DND-41 (cell line): Measurements from ENCODE around the gene TMEM109.
A peak's percentile ranks its signal among the peaks of the same experiment; 100 is the strongest.

Source experiments
- ATAC-seq: fragments of 200-7000 bp; cut with Tn5 transposase; 3 replicates; pipeline ENCODE4 v1.9.1; 2021; ENCODE audit warnings: low read depth; ENCODE audit not compliant: insufficient read depth
- DNase-seq: peaks from one replicate; pipeline ENCODE4 v3.0.0-alpha.2; 2020
- H2AFZ ChIP-seq: 2 replicates; pipeline ENCODE4 v1.6.0; 2012; ENCODE audit warnings: low read depth, low read length
- H3K27ac ChIP-seq: 2 replicates; pipeline ENCODE4 v1.5.1; 2012; ENCODE audit warnings: low read length, inconsistent platforms
- H3K27me3 ChIP-seq: fragments of 200-600 bp; sonication (generic); 2 replicates; pipeline ENCODE4 v1.6.0; 2012; ENCODE audit warnings: low read length, mild to moderate bottlenecking, inconsistent platforms; ENCODE audit not compliant: insufficient read depth, poor library complexity
- H3K36me3 ChIP-seq: 2 replicates; pipeline ENCODE4 v1.5.1; 2012; ENCODE audit warnings: low read length, inconsistent platforms; ENCODE audit not compliant: insufficient read depth
- H3K4me1 ChIP-seq: 2 replicates; pipeline ENCODE4 v1.5.1; 2012; ENCODE audit warnings: mild to moderate bottlenecking, low read length; ENCODE audit not compliant: insufficient read depth
- H3K4me2 ChIP-seq: 2 replicates; pipeline ENCODE4 v1.6.0; 2012; ENCODE audit warnings: mild to moderate bottlenecking, moderate library complexity, low read length, inconsistent platforms; ENCODE audit not compliant: insufficient read depth
- H3K4me3 ChIP-seq, 2 experiments: fragments of 200-600 bp in 1 of 2; shearing (Covaris generic) in 1 of 2; 2 replicates each; pipeline ENCODE4 v1.5.1; 2012 to 2016; ENCODE audit warnings: inconsistent platforms in 2 of 2, low read length in 2 of 2, mild to moderate bottlenecking in 2 of 2, low read depth in 1 of 2, moderate library complexity in 1 of 2
- H3K79me2 ChIP-seq: 2 replicates; pipeline ENCODE4 v1.6.0; 2012; ENCODE audit warnings: low read length, inconsistent platforms; ENCODE audit not compliant: insufficient read depth
- H3K9ac ChIP-seq: 2 replicates; pipeline ENCODE4 v1.6.0; 2012; ENCODE audit warnings: low read depth, mild to moderate bottlenecking, inconsistent platforms, low read length, moderate library complexity
- H3K9me3 ChIP-seq: 2 replicates; pipeline ENCODE4 v1.5.1; 2012; ENCODE audit warnings: low read length, moderate library complexity, mild to moderate bottlenecking, inconsistent platforms; ENCODE audit not compliant: insufficient read depth, severe bottlenecking
- H4K20me1 ChIP-seq: 2 replicates; pipeline ENCODE4 v1.6.0; 2012; ENCODE audit warnings: low read length; ENCODE audit not compliant: insufficient read depth
- CTCF ChIP-seq: IDR thresholded peaks from 2 replicates; pipeline ENCODE4 v1.5.1; 2012; ENCODE audit warnings: borderline replicate concordance, low read length, moderate library complexity, mild to moderate bottlenecking; ENCODE audit not compliant: poor library complexity, severe bottlenecking; ENCODE audit errors: extremely low read depth
- EZH2 ChIP-seq: IDR thresholded peaks from 3 replicates; pipeline ENCODE4 v1.6.1; 2012; ENCODE audit warnings: borderline replicate concordance, low read depth, mild to moderate bottlenecking, moderate library complexity, low read length, inconsistent platforms; ENCODE audit not compliant: severe bottlenecking

Gene TMEM109

DNA sequence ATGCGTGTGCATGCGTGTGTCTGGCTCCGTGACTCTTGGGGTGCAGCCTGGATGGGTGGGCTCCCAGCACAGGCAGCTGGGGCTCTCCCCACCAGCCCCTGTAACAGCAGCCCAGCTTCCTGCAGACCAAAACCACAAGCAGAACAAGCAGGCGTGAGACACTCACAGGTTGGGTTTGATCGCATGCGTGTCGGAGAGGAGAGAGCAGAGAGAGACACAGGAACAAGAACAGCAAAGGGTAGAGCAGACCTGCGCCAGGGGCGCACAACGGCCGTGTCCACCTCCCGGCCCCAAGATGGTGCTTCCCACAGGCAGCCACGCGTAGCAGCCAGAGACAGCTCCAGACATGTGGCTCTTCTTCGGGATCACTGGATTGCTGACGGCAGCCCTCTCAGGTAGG, 57.6 kb downstream of the TMEM109 start, which contains the start of gene CD6:
CD6 (plus strand) TSS at position 161 of the 400 bp plus-strand sequence; CDS start at position 347, 186 bp downstream.
- TF ChIP-seq EZH2 (no peak), CTCF (no peak)
- Histone ChIP-seq H3K4me2 (no peak within 1 kb of the TSS), H3K4me3 (no peak within 1 kb of the TSS), H4K20me1 (no peaks in the 10 kb centered on the region), H3K27ac (no peak within 1 kb of the TSS), H3K79me2 (no peaks in the 10 kb centered on the region), H3K9ac (no peak within 1 kb of the TSS), H3K9me3 (no peaks in the 10 kb centered on the region), H3K4me1 (no peaks in the 10 kb centered on the region), H3K36me3 (no peaks in the 10 kb centered on the region), H2AFZ (no peak within 1 kb of the TSS), H3K27me3 (peaks cover 33% of the 10 kb centered on the region)
- DNase-seq (peak; percentile 59), ATAC-seq (peak; percentile 83)

DNA sequence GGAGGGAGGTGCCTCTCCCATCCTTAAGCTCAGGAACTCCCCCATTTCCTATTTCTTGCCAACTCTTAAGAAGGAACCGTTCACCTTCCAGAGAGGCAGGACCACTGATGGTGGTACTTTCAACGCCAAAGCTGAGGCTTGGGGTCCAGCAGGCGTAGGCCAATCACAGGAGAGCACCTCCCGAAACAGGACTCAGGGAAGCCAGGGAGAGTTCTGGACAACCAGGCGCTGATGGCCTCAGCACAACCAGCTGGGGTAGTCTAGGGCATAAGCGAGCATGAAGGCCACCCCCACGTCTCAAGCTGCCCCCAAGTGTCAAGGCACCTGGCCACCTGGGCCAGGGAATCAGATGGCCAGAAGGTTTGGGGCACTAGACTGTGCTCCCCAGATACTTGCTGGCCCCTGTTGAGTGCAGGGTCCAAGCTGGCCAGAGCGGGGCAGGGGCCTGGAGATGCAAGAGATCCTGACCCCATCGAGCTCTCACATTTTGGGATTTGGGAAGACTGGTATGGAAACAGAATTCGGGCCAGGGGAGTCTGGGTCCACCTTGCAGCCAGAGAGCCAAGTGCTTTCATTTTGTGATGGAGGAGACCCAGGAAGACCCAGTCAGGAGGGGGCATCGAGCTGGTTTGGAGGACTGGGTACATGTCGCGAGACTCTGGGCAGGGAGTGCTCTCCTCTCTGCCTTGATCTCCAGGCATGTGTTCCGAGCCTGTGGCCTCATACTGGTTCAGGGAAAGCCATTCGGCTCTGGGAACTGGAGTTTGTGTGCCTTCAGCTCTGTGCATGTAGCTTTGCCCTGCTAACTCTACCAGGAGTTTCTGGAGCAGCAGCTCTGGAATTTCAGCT, 58.4 kb downstream of the TMEM109 start:
- Histone ChIP-seq H3K36me3 (no peaks in the 10 kb centered on the region), H3K9ac (no peak overlapping the region), H3K27me3 (peaks cover 33% of the 10 kb centered on the region), H3K4me1 (no peaks in the 10 kb centered on the region), H3K79me2 (no peaks in the 10 kb centered on the region), H4K20me1 (no peaks in the 10 kb centered on the region), H3K27ac (no peak overlapping the region), H3K9me3 (no peaks in the 10 kb centered on the region), H2AFZ (no peak overlapping the region), H3K4me3 (no peak overlapping the region), H3K4me2 (no peak overlapping the region)
- no peak for TF ChIP-seq CTCF
- no peak for TF ChIP-seq EZH2
- ATAC-seq = no peak
- no peak for DNase-seq
